Body of pancreas (tissue), 4 donors: ENCODE data around the gene KRTAP4-4. TPM values are rescaled to one million over a fixed set of nuclear protein-coding genes. Genes with fewer than 3 reads are reported as not detected.
"Not testable (repeated sequence)": the region's sequence is repeated elsewhere in the genome, so short reads cannot be mapped to it uniquely, and the experiment has no call there.

Experiments
- ATAC-seq: fragments of 150-250 bp; one replicate; pipeline ENCODE4 v1.9.1; 2016
- DNase-seq, 4 donors: peaks; one replicate each; pipeline ENCODE4 v3.0.0-alpha.2; 2019
- H3K27ac ChIP-seq, 4 donors: fragments of 200-600 bp; sonication (generic); 1 replicate in 3 of 4; 2 replicates in 1 of 4; pipeline versions ENCODE4 v1.5.1 to v1.6.1; 2016 to 2019; ENCODE audit warnings: mild to moderate bottlenecking in 1 of 4, mixed read lengths in 1 of 4, moderate library complexity in 1 of 4
- H3K27me3 ChIP-seq, 2 donors: fragments of 200-600 bp; sonication (generic); one replicate each; pipeline ENCODE4 v1.6.0; 2016; ENCODE audit warnings: mild to moderate bottlenecking in 1 of 2
- H3K36me3 ChIP-seq, 2 donors: fragments of 200-600 bp; sonication (generic); replicated peaks in 1 of 2; 2 replicates each; pipeline ENCODE4 v1.5.1; 2016; ENCODE audit warnings: low read depth in 2 of 2; ENCODE audit not compliant: insufficient read depth in 1 of 2
- H3K4me1 ChIP-seq: fragments of 200-600 bp; sonication (generic); one replicate; pipeline ENCODE4 v1.6.0; 2016
- H3K4me3 ChIP-seq, 2 donors: fragments of 200-600 bp; sonication (generic); 1 replicate in 1 of 2; 2 replicates in 1 of 2; pipeline ENCODE4 v1.5.1; 2016 to 2019
- H3K9me3 ChIP-seq, 3 donors: fragments of 200-600 bp; sonication (generic); 1 replicate in 2 of 3; 2 replicates in 1 of 3; pipeline ENCODE4 v1.5.1; 2016
- POLR2A ChIP-seq, 3 donors: fragments of 450-650 bp; IDR thresholded peaks; one replicate each; pipeline ENCODE4 v1.6.1; 2016; ENCODE audit warnings: antibody characterized with exemption in 3 of 3, mild to moderate bottlenecking in 2 of 3
- whole genome bisulfite sequencing, 2 donors: methylation state at CpG; one replicate each; pipeline ENCODE4 v1.1.5; 2017; 5-methylcytosine and 5-hydroxymethylcytosine counted together
- intact Hi-C: fragments of 100-400 bp; cut with DNase I; formaldehyde crosslinking; loops from one replicate; pipeline ENCODE4 v1.15.1; 2023
- total RNA-seq, 2 donors: library from RNA; depleted of rRNA; stranded (reverse); fragments of >200 nt; gene quantifications; one replicate each; pipeline ENCODE4 v1.1.0, GENCODE V29; 2016
- TF ChIP-seq, protein P1 (sequence below), 7 experiments: fragments of 450-650 bp in 4 of 7; fragments of 200-600 bp in 3 of 7; sonication (generic) in 3 of 7; IDR thresholded peaks; one replicate each; pipeline ENCODE4 v1.5.1; 2016 to 2019; ENCODE audit warnings: antibody characterized with exemption in 7 of 7

KRTAP4-4 gene
- total RNA-seq = not detected

DNA sequence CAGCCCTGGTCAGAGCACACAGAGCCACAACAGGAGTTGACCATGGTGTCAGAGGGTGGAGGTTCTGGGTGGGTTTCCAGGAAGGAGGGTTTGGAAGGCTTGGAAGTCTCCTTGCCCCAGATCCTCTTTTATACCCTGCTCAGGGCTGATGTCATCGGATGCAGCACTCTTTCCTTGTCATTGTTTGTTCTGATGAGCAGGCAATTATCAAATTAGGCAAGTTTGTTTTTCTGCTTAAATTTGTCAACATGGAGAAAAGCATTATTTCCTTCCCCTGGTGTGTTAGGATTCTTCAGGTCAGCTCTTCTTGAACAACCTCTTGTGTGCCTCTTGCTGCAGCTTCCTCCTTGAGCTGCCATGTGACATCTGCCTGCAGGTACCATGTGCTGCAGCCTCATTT, at the start of gene KRTAP4-4:
KRTAP4-4 (minus strand) TSS at position 101 of the 400 bp plus-strand sequence; CDS start at position 44, 57 bp downstream.
- intact Hi-C loops = no loop called here
- H3K36me3 ChIP-seq = no peaks in the 10 kb centered on the region
- no peaks in the 10 kb centered on the region for H3K4me1 ChIP-seq
- DNase-seq (no peak), ATAC-seq (no peak)
- H3K27ac ChIP-seq = no peak within 1 kb of the TSS
- no peaks in the 10 kb centered on the region for H3K9me3 ChIP-seq
- whole genome bisulfite sequencing, 2 donors = 61 to 82% methylated on average over 1 of the region's 1 CpG
- H3K27me3 ChIP-seq = no peaks in the 10 kb centered on the region
- no peak for TF ChIP-seq POLR2A (IDR thresholded peaks at IDR 0.05)
- TF ChIP-seq, protein P1, sequence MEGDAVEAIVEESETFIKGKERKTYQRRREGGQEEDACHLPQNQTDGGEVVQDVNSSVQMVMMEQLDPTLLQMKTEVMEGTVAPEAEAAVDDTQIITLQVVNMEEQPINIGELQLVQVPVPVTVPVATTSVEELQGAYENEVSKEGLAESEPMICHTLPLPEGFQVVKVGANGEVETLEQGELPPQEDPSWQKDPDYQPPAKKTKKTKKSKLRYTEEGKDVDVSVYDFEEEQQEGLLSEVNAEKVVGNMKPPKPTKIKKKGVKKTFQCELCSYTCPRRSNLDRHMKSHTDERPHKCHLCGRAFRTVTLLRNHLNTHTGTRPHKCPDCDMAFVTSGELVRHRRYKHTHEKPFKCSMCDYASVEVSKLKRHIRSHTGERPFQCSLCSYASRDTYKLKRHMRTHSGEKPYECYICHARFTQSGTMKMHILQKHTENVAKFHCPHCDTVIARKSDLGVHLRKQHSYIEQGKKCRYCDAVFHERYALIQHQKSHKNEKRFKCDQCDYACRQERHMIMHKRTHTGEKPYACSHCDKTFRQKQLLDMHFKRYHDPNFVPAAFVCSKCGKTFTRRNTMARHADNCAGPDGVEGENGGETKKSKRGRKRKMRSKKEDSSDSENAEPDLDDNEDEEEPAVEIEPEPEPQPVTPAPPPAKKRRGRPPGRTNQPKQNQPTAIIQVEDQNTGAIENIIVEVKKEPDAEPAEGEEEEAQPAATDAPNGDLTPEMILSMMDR (IDR thresholded peaks at IDR 0.05) = no peak
- H3K4me3 ChIP-seq = no peak within 1 kb of the TSS

- Histone ChIP-seq H3K9me3 (no peaks in the 10 kb centered on the region), H3K36me3 (no peaks in the 10 kb centered on the region), H3K27me3 (no peaks in the 10 kb centered on the region), H3K4me1 (no peaks in the 10 kb centered on the region), H3K4me3 (no peak overlapping the region), H3K27ac (no peak overlapping the region)
- ATAC-seq (no peak), DNase-seq (no peak)
- intact Hi-C loops = no loop called here
- no peak for TF ChIP-seq POLR2A (IDR thresholded peaks at IDR 0.05)
- TF ChIP-seq, protein P1 (IDR thresholded peaks at IDR 0.05) = no peak
- WGBS, 2 donors = 50 to 52% methylated on average over 4 of the region's 5 CpGs
Observed at GRCh38 chr17:41199421-41200078, 39.0 kb upstream of the KRTAP4-4 start.

GRCh38 chr17:41196068-41196467, 35.5 kb upstream of the KRTAP4-4 start:
- intact Hi-C loops = no loop called here
- TF ChIP-seq POLR2A (IDR thresholded peaks at IDR 0.05) = no peak
- TF ChIP-seq, protein P1 (IDR thresholded peaks at IDR 0.05) = no peak
- H3K36me3 ChIP-seq = no peaks in the 10 kb centered on the region
- DNase-seq (no peak), ATAC-seq (no peak)
- no peaks in the 10 kb centered on the region for H3K9me3 ChIP-seq
- H3K4me3 ChIP-seq = no peak overlapping the region
- 17 to 30% methylated on average over 1 of the region's 1 CpG for WGBS, 2 donors
- H3K27ac ChIP-seq = no peak overlapping the region
- no peaks in the 10 kb centered on the region for H3K27me3 ChIP-seq
- H3K4me1 ChIP-seq = no peaks in the 10 kb centered on the region

DNA sequence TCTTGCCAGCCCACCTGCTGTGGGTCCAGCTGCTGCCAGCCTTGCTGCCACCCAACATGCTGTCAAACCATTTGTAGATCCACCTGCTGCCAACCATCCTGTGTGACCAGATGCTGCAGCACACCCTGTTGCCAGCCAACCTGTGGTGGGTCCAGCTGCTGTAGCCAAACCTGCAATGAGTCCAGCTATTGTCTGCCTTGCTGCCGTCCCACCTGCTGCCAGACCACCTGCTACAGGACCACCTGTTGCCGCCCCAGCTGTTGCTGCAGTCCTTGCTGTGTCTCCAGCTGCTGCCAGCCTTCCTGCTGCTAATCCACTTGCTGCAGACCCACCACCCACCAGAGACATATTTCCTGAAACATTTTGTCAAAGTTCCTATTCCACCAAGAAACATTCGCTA, 29.8 kb upstream of the KRTAP4-4 start:
- intact Hi-C loops = no loop called here
- TF ChIP-seq POLR2A (IDR thresholded peaks at IDR 0.05) = no peak
- TF ChIP-seq, protein P1 (IDR thresholded peaks at IDR 0.05) = no peak
- H3K27me3 ChIP-seq = no peaks in the 10 kb centered on the region
- ATAC-seq (no peak), DNase-seq (no peak)
- no peaks in the 10 kb centered on the region for H3K9me3 ChIP-seq
- H3K36me3 ChIP-seq = no peaks in the 10 kb centered on the region
- WGBS, 2 donors = 63 to 86% methylated on average over 3 of the region's 3 CpGs
- no peak overlapping the region for H3K27ac ChIP-seq
- H3K4me3 ChIP-seq = no peak overlapping the region
- H3K4me1 ChIP-seq = no peaks in the 10 kb centered on the region

GRCh38 chr17:41189837-41190318, 29.3 kb upstream of the KRTAP4-4 start, which contains the start of gene KRTAP9-1:
Gene KRTAP9-1 (plus strand): TSS chr17:41189887. CDS start chr17:41189887, 0 bp downstream.
- ATAC-seq, H3K4me3 ChIP-seq, H3K9me3 ChIP-seq, H3K27ac ChIP-seq, H3K36me3 ChIP-seq, H3K4me1 ChIP-seq, DNase-seq, intact Hi-C loops, H3K27me3 ChIP-seq: not testable (repeated sequence)
- WGBS, 2 donors = 67% methylated on average over 1 of the region's 1 CpG; no CpG with 5 or more reads in 1 of the 2 donors
